GM18505 (cell line): ENCODE measurements around the gene C10orf105.

ENCODE experiments used
- ATAC-seq: cut with Tn5 transposase; IDR thresholded peaks from one replicate; pipeline ENCODE4 v1.9.1; 2021; ENCODE audit not compliant: unreplicated experiment
- POLR2A ChIP-seq: IDR thresholded peaks from 4 replicates; pipeline ENCODE4 v1.6.1; 2011; ENCODE audit warnings: borderline replicate concordance; ENCODE audit not compliant: insufficient read depth, insufficient read length; ENCODE audit errors: extremely low read depth

Gene C10orf105

DNA sequence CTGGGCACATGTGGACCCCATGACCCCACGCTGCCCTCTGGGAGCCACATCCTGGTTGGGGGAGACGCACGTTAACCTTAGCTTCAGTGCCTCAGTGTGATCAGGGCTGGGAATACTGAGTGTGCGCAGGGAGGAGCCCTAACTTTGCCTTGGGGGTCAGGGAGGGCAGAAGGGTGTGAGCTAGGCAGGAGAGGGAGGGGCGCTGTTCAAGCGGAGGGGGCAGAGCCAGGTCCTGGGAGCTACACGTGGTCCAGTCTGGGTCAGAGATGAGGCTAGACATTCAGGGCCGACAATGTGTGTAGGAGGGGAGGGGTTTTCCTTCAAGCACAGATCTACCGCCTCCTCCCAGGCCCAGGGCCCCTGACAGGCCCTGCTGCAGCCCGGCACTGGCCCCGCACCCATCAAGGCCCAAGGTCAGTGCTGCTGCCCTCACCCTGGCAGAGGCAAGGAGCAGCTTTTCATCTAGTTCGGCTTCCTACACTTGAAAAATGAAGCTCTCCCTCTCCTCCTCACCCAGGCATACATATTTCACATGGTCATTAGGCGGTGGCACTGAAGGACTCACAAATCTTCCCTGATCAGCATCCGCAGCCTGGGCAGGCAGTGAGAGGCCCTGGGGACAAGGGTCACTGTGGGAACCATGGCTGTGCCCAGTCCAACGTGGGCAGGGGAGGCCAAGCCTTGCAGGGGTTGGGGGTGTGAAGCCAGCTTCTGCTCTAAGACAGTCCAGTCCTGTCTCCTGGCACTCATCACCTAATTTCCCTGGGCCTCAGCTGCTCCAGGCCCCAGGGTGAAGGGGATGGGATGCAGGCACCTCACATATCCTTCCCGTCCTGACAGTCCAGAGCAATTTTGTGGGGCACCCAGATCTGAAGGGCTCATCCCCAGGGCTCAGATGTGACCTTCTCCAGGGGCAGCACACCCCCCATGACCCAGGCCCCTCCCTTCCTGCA lies 47.3 kb downstream of the C10orf105 start:
- no peak for TF ChIP-seq POLR2A
- no peak for ATAC-seq

DNA sequence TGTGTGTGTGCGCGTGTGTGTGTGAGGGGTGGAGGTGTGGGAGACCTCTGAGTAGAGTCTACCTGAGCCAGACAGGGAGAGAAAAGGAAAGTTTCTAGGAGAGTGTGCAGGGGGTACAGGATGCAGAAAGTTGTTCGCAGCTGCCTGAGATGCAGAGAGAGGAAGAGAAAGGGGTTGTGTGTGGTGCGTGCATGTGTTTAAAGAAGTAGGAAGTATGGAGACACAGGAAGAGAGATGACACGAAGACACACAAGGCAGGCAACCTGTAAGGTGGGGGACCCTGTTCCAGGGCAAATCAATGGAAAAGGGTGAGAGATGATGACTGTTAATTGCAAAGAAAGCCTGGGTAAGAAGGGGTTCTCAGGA lies 52.2 kb downstream of the C10orf105 start:
- TF ChIP-seq POLR2A = no peak
- no peak for ATAC-seq

DNA sequence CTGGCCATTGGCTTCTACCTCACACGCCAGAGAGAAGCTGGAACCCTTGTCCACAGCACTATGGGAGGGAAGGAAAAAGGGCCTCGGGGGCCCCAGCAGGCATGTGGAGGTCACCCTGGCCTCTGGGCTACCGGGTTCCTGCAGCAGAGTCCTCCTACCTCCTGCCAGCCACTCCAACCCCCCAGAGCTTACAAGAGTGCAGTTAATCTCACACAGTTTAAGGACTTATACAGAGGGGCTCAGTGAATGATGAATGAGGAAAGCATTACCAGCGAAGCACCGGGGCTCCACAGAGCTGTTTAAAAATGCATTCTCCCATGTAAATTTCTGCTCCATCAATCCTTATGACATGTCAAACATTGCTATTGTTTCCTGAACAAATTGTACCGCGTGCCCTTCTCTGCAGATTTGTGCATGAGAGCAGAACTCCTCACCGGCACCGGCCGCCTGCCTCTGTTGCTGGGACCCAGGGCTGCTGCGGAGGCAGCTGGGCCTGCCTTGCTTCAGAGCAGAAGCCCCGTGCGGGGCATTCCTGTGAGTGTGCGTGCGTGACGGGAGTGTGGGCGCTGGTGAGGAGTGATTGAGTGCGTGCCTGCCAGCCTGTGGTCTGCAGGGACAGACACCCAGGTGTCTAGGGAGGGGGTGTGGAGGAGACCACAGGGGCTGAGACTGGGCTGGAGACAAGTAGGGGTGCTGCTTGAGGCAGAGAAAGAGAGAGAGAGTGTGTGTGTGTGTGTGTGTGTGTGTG lies 52.8 kb downstream of the C10orf105 start:
- no peak for ATAC-seq
- TF ChIP-seq POLR2A = no peak

DNA sequence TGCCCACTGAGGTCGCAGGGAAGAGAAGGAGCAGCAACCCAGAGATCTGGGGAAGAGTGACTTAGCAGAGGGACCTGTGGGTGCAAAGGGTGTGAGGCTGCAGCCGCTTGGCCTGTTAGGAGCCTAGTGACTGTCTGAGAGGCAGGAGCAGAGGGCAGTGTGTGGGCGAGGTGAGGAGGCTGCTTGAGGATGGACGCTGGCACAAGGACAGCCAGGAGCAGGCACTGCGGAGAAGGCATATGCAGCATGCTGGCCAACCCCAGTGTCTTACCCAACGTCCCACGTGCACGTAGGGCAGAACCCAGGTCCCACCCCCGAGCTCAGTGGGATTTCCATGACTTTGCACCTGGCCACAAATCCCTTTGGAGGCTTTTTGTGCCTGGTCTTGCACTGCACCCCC lies 54.1 kb downstream of the C10orf105 start:
- no peak for TF ChIP-seq POLR2A

DNA sequence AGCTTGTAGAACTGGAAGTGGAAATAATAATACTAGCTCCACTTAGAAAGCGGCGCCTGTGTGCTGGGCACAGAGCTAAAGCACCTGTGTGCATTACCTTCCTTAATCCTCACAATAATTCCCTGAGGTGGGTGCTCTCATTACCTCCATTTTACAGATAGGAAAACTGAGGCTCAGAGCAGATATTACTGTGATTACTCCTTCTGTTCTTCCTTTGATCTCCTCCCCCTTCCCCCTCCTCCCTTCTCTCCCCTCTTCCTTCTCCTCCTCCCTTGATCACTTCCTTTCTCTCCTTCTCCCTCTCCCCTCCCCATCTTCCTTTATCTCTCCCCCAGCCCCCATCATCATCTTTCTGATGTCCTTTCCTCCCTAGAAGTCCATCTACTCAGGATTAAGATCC lies 55.0 kb downstream of the C10orf105 start:
- no peak for ATAC-seq
- no peak for TF ChIP-seq POLR2A

More for the DNA sequence above, 54.1 kb downstream of the C10orf105 start:
- no peak for ATAC-seq

DNA sequence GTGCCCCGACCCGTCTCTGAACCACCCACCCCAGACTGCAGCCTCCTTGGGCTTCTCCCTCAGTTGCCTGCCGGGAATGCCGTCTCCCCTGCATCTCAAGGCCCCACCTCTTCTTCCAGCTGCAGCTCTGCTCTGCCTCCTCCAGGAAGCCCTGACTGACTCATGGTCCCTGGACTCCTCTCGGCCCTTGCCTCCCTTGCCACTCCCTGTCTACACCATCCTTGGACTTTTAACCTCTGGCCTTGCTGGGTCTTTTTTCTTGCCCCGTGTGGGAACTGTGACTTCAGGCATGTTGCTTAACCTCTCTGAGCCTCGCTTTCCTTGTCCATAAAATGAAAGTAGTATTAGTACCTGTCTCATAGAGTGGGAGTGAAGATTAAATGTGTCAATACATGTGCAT lies 56.3 kb downstream of the C10orf105 start:
- TF ChIP-seq POLR2A = no peak
- ATAC-seq = no peak

DNA sequence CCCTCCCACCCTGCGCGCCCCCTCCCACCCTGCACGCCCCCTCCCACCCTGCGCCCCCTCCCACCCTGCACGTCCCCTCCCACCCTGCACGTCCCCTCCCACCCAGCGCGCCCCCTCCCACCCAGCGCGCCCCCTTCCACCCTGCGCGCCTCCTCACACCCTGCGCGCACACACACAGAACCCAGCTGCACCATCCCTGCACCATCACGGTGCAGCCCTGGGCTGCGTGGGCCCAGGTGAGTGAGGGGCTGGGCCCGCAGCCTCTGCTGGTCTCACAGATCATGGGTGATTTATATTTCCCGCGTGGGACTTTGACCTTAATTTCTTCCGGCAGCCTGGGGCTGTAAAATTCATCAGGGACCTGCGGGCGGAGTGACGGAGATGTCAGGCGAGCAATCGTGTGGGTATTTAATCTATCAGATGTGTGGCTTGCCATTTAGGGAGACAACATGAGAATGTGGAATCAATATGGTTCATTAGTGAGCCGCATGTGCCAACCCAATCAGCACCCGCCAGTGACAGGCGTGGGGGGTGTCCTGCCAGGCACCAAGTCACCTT lies 57.7 kb downstream of the C10orf105 start:
- no peak for ATAC-seq

More for the DNA sequence above, 57.7 kb downstream of the C10orf105 start:
- TF ChIP-seq POLR2A = no peak
